CD4-positive, alpha-beta T cell (primary cell): ENCODE data around the gene ACADVL. TPM values are rescaled to one million over a fixed set of nuclear protein-coding genes. Genes with fewer than 3 reads are reported as not detected.

Experiments
- ATAC-seq: fragments of 200-7000 bp; cut with Tn5 transposase; one replicate; pipeline ENCODE4 v1.10.0; 2022; ENCODE audit warnings: mild to moderate bottlenecking; ENCODE audit not compliant: poor library complexity
- CTCF ChIA-PET: fragments of 350-600 bp; sonication (Branson Sonifier 250); formaldehyde crosslinking; loops from one replicate; lab custom pipeline; 2021; ENCODE audit warnings: antibody characterized with exemption, inconsistent platforms; lab: Charles Lee
- POLR2A ChIA-PET: fragments of 350-600 bp; sonication (Branson Sonifier 250); formaldehyde crosslinking; loops from one replicate; lab custom pipeline; 2021; ENCODE audit warnings: antibody characterized with exemption, inconsistent platforms; lab: Charles Lee
- DNase-seq, 14 experiments: peaks; one replicate each; pipeline ENCODE4 v3.0.0-alpha.2; 2013 to 2020; ENCODE audit warnings: mixed read lengths in 2 of 14
- H3K27ac ChIP-seq, 2 donors: one replicate each; pipeline versions ENCODE4 v1.5.1 to v1.7.0; 2013; ENCODE audit warnings: low read length in 2 of 2, low read depth in 1 of 2, mild to moderate bottlenecking in 1 of 2
- H3K27me3 ChIP-seq, 2 experiments: 1 replicate in 1 of 2; 2 replicates in 1 of 2; pipeline versions ENCODE4 v1.6.1 to v1.7.0; 2013; ENCODE audit warnings: low read length in 2 of 2, control low read depth in 1 of 2, mild to moderate bottlenecking in 1 of 2, moderate library complexity in 1 of 2; ENCODE audit not compliant: insufficient read depth in 2 of 2, control insufficient read depth in 1 of 2
- H3K36me3 ChIP-seq: one replicate; pipeline ENCODE4 v1.6.1; 2013; ENCODE audit warnings: low read length, control low read depth; ENCODE audit not compliant: insufficient read depth
- H3K4me1 ChIP-seq: one replicate; pipeline ENCODE4 v1.6.1; 2013; ENCODE audit warnings: low read length, control low read depth; ENCODE audit not compliant: insufficient read depth
- H3K4me3 ChIP-seq: one replicate; pipeline ENCODE4 v1.5.1; 2013; ENCODE audit warnings: mild to moderate bottlenecking, low read length, moderate library complexity
- H3K9me3 ChIP-seq, 2 experiments: 1 replicate in 1 of 2; 2 replicates in 1 of 2; pipeline versions ENCODE4 v1.6.1 to v1.7.0; 2013; ENCODE audit warnings: low read length in 2 of 2, mild to moderate bottlenecking in 2 of 2, control low read depth in 1 of 2, moderate library complexity in 1 of 2; ENCODE audit not compliant: control insufficient read depth in 1 of 2, insufficient read depth in 1 of 2
- H3K27ac Mint-ChIP-seq: one replicate; pipeline ENCODE4 v1.8.0; 2020; ENCODE audit warnings: mixed read lengths
- H3K27me3 Mint-ChIP-seq: one replicate; pipeline ENCODE4 v1.8.0; 2021; ENCODE audit warnings: mixed read lengths
- H3K36me3 Mint-ChIP-seq: one replicate; pipeline ENCODE4 v1.8.0; 2021; ENCODE audit warnings: low read depth, mixed read lengths
- H3K4me1 Mint-ChIP-seq: one replicate; pipeline ENCODE4 v1.8.0; 2021; ENCODE audit warnings: low read depth, mixed read lengths
- H3K4me3 Mint-ChIP-seq: one replicate; pipeline ENCODE4 v1.8.0; 2020; ENCODE audit warnings: mild to moderate bottlenecking, mixed read lengths
- H3K9me3 Mint-ChIP-seq: one replicate; pipeline ENCODE4 v1.8.0; 2020; ENCODE audit warnings: mixed read lengths
- intact Hi-C, 2 experiments: fragments of 100-400 bp; cut with DNase I in 1 of 2; cut with micrococcal nuclease in 1 of 2; formaldehyde crosslinking; loops; one replicate each; pipeline versions ENCODE4 v1.15.1 to v1.9.0; 2023 to 2025; cut with DNase I, micrococcal nuclease
- total RNA-seq, 174 experiments: library from RNA in 2 of 174; stranded (reverse) in 2 of 174; gene quantifications; one replicate each; pipeline ENCODE4 v1.2.3 and lab custom pipeline; 2021 to 2026
- TF ChIP-seq, protein P1 (sequence below): fragments of 200-600 bp; IDR thresholded peaks from one replicate; pipeline ENCODE4 v1.8.0; 2022; ENCODE audit warnings: antibody characterized with exemption, mild to moderate bottlenecking

Gene ACADVL
- total RNA-seq, 2 experiments from 2014 or later, result 237 to 257 TPM

DNA sequence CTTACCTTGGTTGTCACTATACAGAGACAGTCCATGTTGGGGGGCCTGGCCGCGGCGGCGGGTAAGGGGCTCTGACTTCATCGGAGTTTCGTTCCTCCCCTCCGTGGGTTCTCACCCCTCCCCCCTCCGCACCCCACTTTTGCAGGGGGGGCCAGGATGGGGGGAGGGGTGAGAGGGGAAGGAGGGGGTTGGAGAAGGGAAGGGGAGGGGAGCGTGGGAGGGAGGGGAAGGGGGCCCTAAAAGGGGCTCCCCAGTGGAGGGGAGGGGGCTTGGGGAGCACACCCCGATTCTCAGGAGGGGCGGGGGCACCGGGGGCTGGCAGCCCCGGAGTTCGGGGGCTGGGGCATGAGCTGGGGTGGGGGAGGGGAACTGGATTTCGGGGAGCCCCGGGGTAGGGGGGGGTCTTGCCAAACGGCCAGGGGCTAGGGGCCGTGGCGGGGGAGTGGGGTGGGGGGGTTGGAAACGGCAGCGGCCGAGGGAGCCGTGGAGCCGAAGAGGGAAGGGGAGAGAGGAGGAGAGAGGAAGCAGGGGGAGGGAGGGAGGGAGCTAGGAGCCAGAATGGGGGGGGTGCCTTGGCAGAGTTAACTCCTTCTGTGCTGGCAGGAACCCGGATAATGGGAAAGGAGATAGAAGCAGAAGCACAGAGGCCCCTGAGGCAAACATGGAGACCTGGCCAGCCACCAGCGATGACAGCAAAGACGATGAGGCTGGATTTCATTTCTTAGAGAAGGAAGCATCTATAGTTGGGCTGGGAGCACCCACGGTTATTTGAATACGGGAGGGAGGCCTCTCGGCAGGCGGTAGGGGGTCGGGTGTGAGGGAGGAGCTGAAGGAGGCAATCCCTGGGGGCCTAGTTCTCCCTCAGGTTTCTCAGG lies 2.4 kb upstream of the ACADVL start:
- peaks cover under 1% of the 10 kb centered on the region for H3K27me3 Mint-ChIP-seq
- peaks cover under 1% of the 10 kb centered on the region for H3K36me3 Mint-ChIP-seq
- peak overlapping the region; percentile 73 for H3K27ac Mint-ChIP-seq
- no peaks in the 10 kb centered on the region for H3K9me3 Mint-ChIP-seq
- H3K4me1 ChIP-seq, result peaks cover 81% of the 10 kb centered on the region
- peak overlapping the region in 1 of 2 donors; percentile 44 for H3K27ac ChIP-seq
- DNase-seq, result peak in 3 of 14 experiments; percentile 18 to 60 (median 53)
- POLR2A ChIA-PET, result interaction anchor here (13.1 kb wide), 1 partner anchor 20 kb away, joined by 234 read pairs; the partner anchor contains the start of genes DVL2, GABARAP and PHF23
- H3K4me3 ChIP-seq, result peak overlapping the region; percentile 37
- peaks cover 10% of the 10 kb centered on the region for H3K36me3 ChIP-seq
- CTCF ChIA-PET, result no interaction called here
- H3K4me3 Mint-ChIP-seq, result peak overlapping the region; percentile 95
- ATAC-seq, result no peak
- intact Hi-C loops, result loop anchor here in 1 of 2 experiments (5.0 kb wide), 1 partner anchor 35 kb away; the partner anchor contains the start of genes CTDNEP1 and ELP5
- no peaks in the 10 kb centered on the region for H3K9me3 ChIP-seq
- H3K27me3 ChIP-seq, result no peaks in the 10 kb centered on the region
- H3K4me1 Mint-ChIP-seq, result peaks cover 74% of the 10 kb centered on the region
- TF ChIP-seq, protein P1, sequence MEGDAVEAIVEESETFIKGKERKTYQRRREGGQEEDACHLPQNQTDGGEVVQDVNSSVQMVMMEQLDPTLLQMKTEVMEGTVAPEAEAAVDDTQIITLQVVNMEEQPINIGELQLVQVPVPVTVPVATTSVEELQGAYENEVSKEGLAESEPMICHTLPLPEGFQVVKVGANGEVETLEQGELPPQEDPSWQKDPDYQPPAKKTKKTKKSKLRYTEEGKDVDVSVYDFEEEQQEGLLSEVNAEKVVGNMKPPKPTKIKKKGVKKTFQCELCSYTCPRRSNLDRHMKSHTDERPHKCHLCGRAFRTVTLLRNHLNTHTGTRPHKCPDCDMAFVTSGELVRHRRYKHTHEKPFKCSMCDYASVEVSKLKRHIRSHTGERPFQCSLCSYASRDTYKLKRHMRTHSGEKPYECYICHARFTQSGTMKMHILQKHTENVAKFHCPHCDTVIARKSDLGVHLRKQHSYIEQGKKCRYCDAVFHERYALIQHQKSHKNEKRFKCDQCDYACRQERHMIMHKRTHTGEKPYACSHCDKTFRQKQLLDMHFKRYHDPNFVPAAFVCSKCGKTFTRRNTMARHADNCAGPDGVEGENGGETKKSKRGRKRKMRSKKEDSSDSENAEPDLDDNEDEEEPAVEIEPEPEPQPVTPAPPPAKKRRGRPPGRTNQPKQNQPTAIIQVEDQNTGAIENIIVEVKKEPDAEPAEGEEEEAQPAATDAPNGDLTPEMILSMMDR, result no peak

DNA sequence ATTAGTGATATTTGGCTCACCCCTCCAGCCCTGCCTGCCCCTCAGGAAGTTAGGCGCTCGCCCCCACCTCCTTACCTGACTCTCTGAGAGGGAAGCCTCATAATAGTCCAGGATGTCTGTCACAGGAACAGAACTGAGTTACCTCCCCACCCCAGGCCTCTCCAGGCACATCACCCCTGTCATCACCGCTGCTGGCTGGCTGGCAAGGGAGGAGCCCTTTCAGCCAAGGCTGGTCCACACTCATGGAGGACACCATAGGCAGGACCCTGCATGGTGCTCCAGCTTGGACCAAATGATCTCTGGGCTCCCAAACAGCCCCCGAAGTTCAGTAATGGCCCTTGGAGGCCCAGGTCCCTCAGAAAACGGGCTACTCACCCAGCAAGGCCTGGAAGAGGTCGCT lies 1.6 kb upstream of the ACADVL start:
- Mint-ChIP-seq H3K36me3 (peaks cover 5% of the 10 kb centered on the region), H3K4me1 (peaks cover 72% of the 10 kb centered on the region), H3K27ac (peak overlapping the region; percentile 73), H3K4me3 (peak overlapping the region; percentile 95), H3K27me3 (no peaks in the 10 kb centered on the region), H3K9me3 (no peaks in the 10 kb centered on the region)
- TF ChIP-seq, protein P1, result no peak
- no peak for ATAC-seq
- intact Hi-C loops, result loop anchor here in 1 of 2 experiments (5.0 kb wide), 1 partner anchor 34 kb away; the partner anchor contains the start of genes CTDNEP1 and ELP5
- CTCF ChIA-PET, result no interaction called here
- Histone ChIP-seq H3K9me3 (no peaks in the 10 kb centered on the region), H3K27ac (peak overlapping the region in 1 of 2 donors; percentile 33), H3K4me1 (peaks cover 80% of the 10 kb centered on the region), H3K27me3 (no peaks in the 10 kb centered on the region), H3K36me3 (peaks cover 18% of the 10 kb centered on the region), H3K4me3 (peak overlapping the region; percentile 37)
- DNase-seq, result peak in 1 of 14 experiments; percentile 29
- POLR2A ChIA-PET, result interaction anchor here (13.1 kb wide), 1 partner anchor 20 kb away, joined by 234 read pairs; the partner anchor contains the start of genes DVL2, GABARAP and PHF23

DNA sequence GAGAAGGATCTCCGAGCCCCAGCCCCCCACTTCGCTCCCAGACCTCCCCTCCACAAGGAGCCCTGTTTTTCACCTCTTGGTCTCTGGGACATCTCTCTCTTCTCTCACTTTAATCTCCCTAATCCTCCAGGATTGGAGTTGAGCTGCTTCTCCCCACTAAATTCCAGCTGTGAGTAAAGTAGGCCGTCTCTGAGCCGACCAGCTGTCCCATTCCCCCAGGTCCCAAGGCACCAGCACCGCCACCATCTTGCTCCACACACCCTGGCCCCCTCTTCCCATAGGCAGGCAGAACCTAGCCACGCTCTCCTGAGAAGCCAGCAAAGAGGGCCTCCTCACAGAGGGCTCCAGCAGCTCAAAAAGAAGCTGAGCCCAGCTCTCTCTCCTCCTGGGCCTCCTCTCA lies 980 bp upstream of the ACADVL start:
- Histone ChIP-seq H3K9me3 (no peaks in the 10 kb centered on the region), H3K27ac (peak overlapping the region; percentile 75 to 79), H3K27me3 (no peaks in the 10 kb centered on the region), H3K36me3 (peaks cover 24% of the 10 kb centered on the region), H3K4me1 (peaks cover 74% of the 10 kb centered on the region), H3K4me3 (no peak overlapping the region)
- ChIA-PET POLR2A (interaction anchor here (1.4 to 13.1 kb wide), 3 partner anchors 19 to 111 kb away, joined by 5 to 234 read pairs (median 10); partner anchors contain the start of genes CTDNEP1, DVL2, ELP5 and GABARAP), CTCF (interaction anchor here (3.0 kb wide), 1 partner anchor 77 kb away, joined by 31 read pairs; no protein-coding TSS in a partner anchor)
- no peaks in the 10 kb centered on the region for H3K27me3 Mint-ChIP-seq
- ATAC-seq (no peak), DNase-seq (peak in 1 of 14 experiments; percentile 1)
- peak overlapping the region; percentile 95 for H3K4me3 Mint-ChIP-seq
- no peaks in the 10 kb centered on the region for H3K9me3 Mint-ChIP-seq
- peaks cover 67% of the 10 kb centered on the region for H3K4me1 Mint-ChIP-seq
- peak overlapping the region; percentile 76 for H3K27ac Mint-ChIP-seq
- TF ChIP-seq, protein P1, result no peak
- intact Hi-C loops, result loop anchor here in 1 of 2 experiments (5.0 kb wide), 1 partner anchor 34 kb away; the partner anchor contains the start of genes CTDNEP1 and ELP5
- peaks cover 11% of the 10 kb centered on the region for H3K36me3 Mint-ChIP-seq
